ENCODE measurements around the gene POU6F2.

The POU6F2 gene

GRCh38 chr7:39091145-39091544 lies 113.4 kb downstream of the POU6F2 start:
- DNase-seq = no peak
- in situ Hi-C loops (cut with HindIII; ENCODE audit: low pct_ligation_motif_present, low pct_unique_long_range_greater_than_20kb, low sequenced_read_pairs) = no loop called here

- no peak for DNase-seq
- in situ Hi-C loops (cut with HindIII; ENCODE audit: low pct_ligation_motif_present, low pct_unique_long_range_greater_than_20kb, low sequenced_read_pairs) = no loop called here
Observed at GRCh38 chr7:39091774-39092173, 114.1 kb downstream of the POU6F2 start.

GRCh38 chr7:39094731-39095130 lies 117.0 kb downstream of the POU6F2 start:
- in situ Hi-C loops (cut with HindIII; ENCODE audit: low pct_ligation_motif_present, low pct_unique_long_range_greater_than_20kb, low sequenced_read_pairs) = no loop called here
- no peak for DNase-seq

- no peak for DNase-seq
- in situ Hi-C loops (cut with HindIII; ENCODE audit: low pct_ligation_motif_present, low pct_unique_long_range_greater_than_20kb, low sequenced_read_pairs) = no loop called here
Observed at GRCh38 chr7:39095875-39096619, 118.3 kb downstream of the POU6F2 start.

GRCh38 chr7:39098506-39098905 lies 120.8 kb downstream of the POU6F2 start:
- no peak for DNase-seq

GRCh38 chr7:39099146-39099545 lies 121.4 kb downstream of the POU6F2 start:
- no peak for DNase-seq
- in situ Hi-C loops (cut with HindIII; ENCODE audit: low pct_ligation_motif_present, low pct_unique_long_range_greater_than_20kb, low sequenced_read_pairs) = no loop called here

More at GRCh38 chr7:39098506-39098905, 120.8 kb downstream of the POU6F2 start:
- in situ Hi-C loops (cut with HindIII; ENCODE audit: low pct_ligation_motif_present, low pct_unique_long_range_greater_than_20kb, low sequenced_read_pairs) = no loop called here

GRCh38 chr7:39100270-39100669 lies 122.6 kb downstream of the POU6F2 start:
- in situ Hi-C loops (cut with HindIII; ENCODE audit: low pct_ligation_motif_present, low pct_unique_long_range_greater_than_20kb, low sequenced_read_pairs) = no loop called here
- no peak for DNase-seq

- no peak for DNase-seq
- in situ Hi-C loops (cut with HindIII; ENCODE audit: low pct_ligation_motif_present, low pct_unique_long_range_greater_than_20kb, low sequenced_read_pairs) = no loop called here
Observed at GRCh38 chr7:39102234-39102633, 124.5 kb downstream of the POU6F2 start.

- DNase-seq = no peak
- in situ Hi-C loops (cut with HindIII; ENCODE audit: low pct_ligation_motif_present, low pct_unique_long_range_greater_than_20kb, low sequenced_read_pairs) = no loop called here
Observed at GRCh38 chr7:39105720-39106119, 128.0 kb downstream of the POU6F2 start.

GRCh38 chr7:39125846-39126245 lies 148.1 kb downstream of the POU6F2 start:
- DNase-seq = no peak

GRCh38 chr7:39127058-39127457 lies 149.3 kb downstream of the POU6F2 start:
- in situ Hi-C loops (cut with HindIII; ENCODE audit: low pct_ligation_motif_present, low pct_unique_long_range_greater_than_20kb, low sequenced_read_pairs) = no loop called here
- no peak for DNase-seq

More at GRCh38 chr7:39125846-39126245, 148.1 kb downstream of the POU6F2 start:
- in situ Hi-C loops (cut with HindIII; ENCODE audit: low pct_ligation_motif_present, low pct_unique_long_range_greater_than_20kb, low sequenced_read_pairs) = no loop called here

- no peak for DNase-seq
- in situ Hi-C loops (cut with HindIII; ENCODE audit: low pct_ligation_motif_present, low pct_unique_long_range_greater_than_20kb, low sequenced_read_pairs) = no loop called here
Observed at GRCh38 chr7:39128287-39128843, 150.7 kb downstream of the POU6F2 start.

- DNase-seq = no peak
- in situ Hi-C loops (cut with HindIII; ENCODE audit: low pct_ligation_motif_present, low pct_unique_long_range_greater_than_20kb, low sequenced_read_pairs) = no loop called here
Observed at GRCh38 chr7:39130274-39130673, 152.6 kb downstream of the POU6F2 start.

GRCh38 chr7:39130857-39131526 lies 153.3 kb downstream of the POU6F2 start:
- in situ Hi-C loops (cut with HindIII; ENCODE audit: low pct_ligation_motif_present, low pct_unique_long_range_greater_than_20kb, low sequenced_read_pairs) = no loop called here
- DNase-seq = peak; percentile 18

GRCh38 chr7:39132306-39132705 lies 154.6 kb downstream of the POU6F2 start:
- in situ Hi-C loops (cut with HindIII; ENCODE audit: low pct_ligation_motif_present, low pct_unique_long_range_greater_than_20kb, low sequenced_read_pairs) = no loop called here
- DNase-seq = no peak

GRCh38 chr7:39133088-39133487 lies 155.4 kb downstream of the POU6F2 start:
- DNase-seq = no peak
- in situ Hi-C loops (cut with HindIII; ENCODE audit: low pct_ligation_motif_present, low pct_unique_long_range_greater_than_20kb, low sequenced_read_pairs) = no loop called here

- in situ Hi-C loops (cut with HindIII; ENCODE audit: low pct_ligation_motif_present, low pct_unique_long_range_greater_than_20kb, low sequenced_read_pairs) = no loop called here
- no peak for DNase-seq
Observed at GRCh38 chr7:39137480-39137879, 159.8 kb downstream of the POU6F2 start.

- DNase-seq = no peak
- in situ Hi-C loops (cut with HindIII; ENCODE audit: low pct_ligation_motif_present, low pct_unique_long_range_greater_than_20kb, low sequenced_read_pairs) = no loop called here
Observed at GRCh38 chr7:39142750-39143149, 165.0 kb downstream of the POU6F2 start.

GRCh38 chr7:39144420-39144819 lies 166.7 kb downstream of the POU6F2 start:
- DNase-seq = no peak
- in situ Hi-C loops (cut with HindIII; ENCODE audit: low pct_ligation_motif_present, low pct_unique_long_range_greater_than_20kb, low sequenced_read_pairs) = no loop called here

- in situ Hi-C loops (cut with HindIII; ENCODE audit: low pct_ligation_motif_present, low pct_unique_long_range_greater_than_20kb, low sequenced_read_pairs) = no loop called here
- no peak for DNase-seq
Observed at GRCh38 chr7:39145283-39145682, 167.6 kb downstream of the POU6F2 start.
